GM21447 (cell line): Measurements from ENCODE around the gene NR5A1.

Experiments used
- ATAC-seq: cut with Tn5 transposase; IDR thresholded peaks from one replicate; pipeline ENCODE4 v1.9.1; 2021; ENCODE audit not compliant: unreplicated experiment

The NR5A1 gene

GRCh38 chr9:124500028-124500795 is 7.0 kb downstream of the NR5A1 start:
- ATAC-seq, result no peak

GRCh38 chr9:124499216-124499615 is 8.0 kb downstream of the NR5A1 start:
- no peak for ATAC-seq

- no peak for ATAC-seq
Measured at GRCh38 chr9:124498499-124499146, 8.6 kb downstream of the NR5A1 start.

GRCh38 chr9:124498040-124498439 is 9.2 kb downstream of the NR5A1 start:
- no peak for ATAC-seq

GRCh38 chr9:124497441-124497840 is 9.8 kb downstream of the NR5A1 start:
- ATAC-seq, result no peak

GRCh38 chr9:124496463-124496862 is 10.7 kb downstream of the NR5A1 start:
- ATAC-seq, result no peak

- no peak for ATAC-seq
Measured at GRCh38 chr9:124496075-124496449, 11.1 kb downstream of the NR5A1 start.

- ATAC-seq, result no peak
Measured at GRCh38 chr9:124495126-124496074, 11.8 kb downstream of the NR5A1 start.

- ATAC-seq, result no peak
Measured at GRCh38 chr9:124493794-124494479, 13.3 kb downstream of the NR5A1 start.

- no peak for ATAC-seq
Measured at GRCh38 chr9:124493218-124493617, 14.0 kb downstream of the NR5A1 start.

GRCh38 chr9:124492818-124493217 is 14.4 kb downstream of the NR5A1 start:
- no peak for ATAC-seq

- ATAC-seq, result no peak
Measured at GRCh38 chr9:124491049-124491975, 15.9 kb downstream of the NR5A1 start.

- ATAC-seq, result no peak
Measured at GRCh38 chr9:124490004-124490403, 17.2 kb downstream of the NR5A1 start.

- no peak for ATAC-seq
Measured at GRCh38 chr9:124489222-124489621, 18.0 kb downstream of the NR5A1 start.

- no peak for ATAC-seq
Measured at GRCh38 chr9:124488641-124489210, 18.5 kb downstream of the NR5A1 start.

- ATAC-seq, result no peak
Measured at GRCh38 chr9:124487260-124488182, 19.7 kb downstream of the NR5A1 start.

- no peak for ATAC-seq
Measured at GRCh38 chr9:124486778-124487259, 20.4 kb downstream of the NR5A1 start.

GRCh38 chr9:124485936-124486335 is 21.3 kb downstream of the NR5A1 start:
- no peak for ATAC-seq
